Glutamatergic neuron (in vitro differentiated cells): ENCODE measurements around the gene IGFBPL1. TPM values are rescaled to one million over a fixed set of nuclear protein-coding genes. Genes with fewer than 3 reads are reported as not detected.
A peak's percentile ranks its signal among the peaks of the same experiment; 100 is the strongest.

Source experiments
- DNase-seq: peaks from one replicate; pipeline ENCODE4 v3.0.0; 2022
- H3K27ac Mint-ChIP-seq: one replicate; pipeline ENCODE4 v1.8.0; 2020; ENCODE audit warnings: mild to moderate bottlenecking, mixed read lengths, inconsistent platforms; ENCODE audit not compliant: unreplicated experiment
- H3K27me3 Mint-ChIP-seq: one replicate; pipeline ENCODE4 v1.8.0; 2020; ENCODE audit warnings: mild to moderate bottlenecking, moderate library complexity, mixed read lengths, inconsistent platforms; ENCODE audit not compliant: unreplicated experiment
- H3K36me3 Mint-ChIP-seq: one replicate; pipeline ENCODE4 v1.8.0; 2020; ENCODE audit warnings: mild to moderate bottlenecking, mixed read lengths, inconsistent platforms; ENCODE audit not compliant: unreplicated experiment
- H3K4me1 Mint-ChIP-seq: one replicate; pipeline ENCODE4 v1.8.0; 2020; ENCODE audit warnings: mild to moderate bottlenecking, low read depth, mixed read lengths, inconsistent platforms; ENCODE audit not compliant: unreplicated experiment
- H3K4me3 Mint-ChIP-seq: one replicate; pipeline ENCODE4 v1.8.0; 2020; ENCODE audit warnings: mild to moderate bottlenecking, mixed read lengths, inconsistent platforms; ENCODE audit not compliant: unreplicated experiment
- H3K9me3 Mint-ChIP-seq: one replicate; pipeline ENCODE4 v1.8.0; 2020; ENCODE audit warnings: mild to moderate bottlenecking, moderate library complexity, mixed read lengths, inconsistent platforms; ENCODE audit not compliant: unreplicated experiment
- total RNA-seq: library from RNA; stranded (reverse); fragmentation: NEBNext Ultra II Directional; extraction: Animal tissue kit (Norgen Biotek cat#: 25700); gene quantifications from one replicate; pipeline ENCODE4 v1.2.1, GENCODE V29; 2021; ENCODE audit not compliant: unreplicated experiment
- TF ChIP-seq, protein P1 (sequence below): fragments of 200-600 bp; sonication (generic); IDR thresholded peaks from one replicate; pipeline ENCODE4 v1.5.0; 2021; ENCODE audit not compliant: partially characterized antibody, unreplicated experiment

The IGFBPL1 gene
- total RNA-seq, 1 donor from 2014 or later, result 590 TPM

DNA sequence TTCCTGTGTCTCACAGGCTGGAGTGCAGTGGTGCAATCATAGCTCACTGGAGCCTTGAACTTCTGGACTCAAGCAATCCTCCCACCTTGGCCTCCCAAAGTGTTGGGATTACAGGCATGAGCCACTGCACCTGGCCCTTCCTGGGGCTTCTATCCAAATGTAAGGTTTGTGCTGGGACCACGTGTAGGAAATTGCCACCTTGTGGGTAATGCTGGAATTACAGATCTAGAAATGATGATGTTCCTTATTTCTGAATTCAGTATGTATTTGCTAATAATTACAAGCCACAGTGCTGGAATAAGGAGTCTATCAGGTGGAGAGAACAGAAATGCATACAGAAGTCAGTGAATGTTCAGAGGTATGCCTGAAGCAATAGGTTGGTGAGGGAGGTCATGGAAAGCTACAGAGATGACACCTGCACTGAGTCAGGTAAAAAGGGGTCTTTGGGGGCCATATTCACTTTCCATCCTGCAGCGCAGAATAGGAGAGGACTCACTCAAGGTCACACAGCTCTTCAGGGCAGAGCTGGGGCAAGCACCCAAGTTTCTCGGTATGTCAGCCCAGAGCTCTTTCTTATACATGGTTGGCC lies 8.8 kb upstream of the IGFBPL1 start:
- H3K36me3 Mint-ChIP-seq, result peaks cover 28% of the 10 kb centered on the region
- H3K4me3 Mint-ChIP-seq, result no peak overlapping the region
- no peaks in the 10 kb centered on the region for H3K27me3 Mint-ChIP-seq
- no peak for DNase-seq
- TF ChIP-seq, protein P1, sequence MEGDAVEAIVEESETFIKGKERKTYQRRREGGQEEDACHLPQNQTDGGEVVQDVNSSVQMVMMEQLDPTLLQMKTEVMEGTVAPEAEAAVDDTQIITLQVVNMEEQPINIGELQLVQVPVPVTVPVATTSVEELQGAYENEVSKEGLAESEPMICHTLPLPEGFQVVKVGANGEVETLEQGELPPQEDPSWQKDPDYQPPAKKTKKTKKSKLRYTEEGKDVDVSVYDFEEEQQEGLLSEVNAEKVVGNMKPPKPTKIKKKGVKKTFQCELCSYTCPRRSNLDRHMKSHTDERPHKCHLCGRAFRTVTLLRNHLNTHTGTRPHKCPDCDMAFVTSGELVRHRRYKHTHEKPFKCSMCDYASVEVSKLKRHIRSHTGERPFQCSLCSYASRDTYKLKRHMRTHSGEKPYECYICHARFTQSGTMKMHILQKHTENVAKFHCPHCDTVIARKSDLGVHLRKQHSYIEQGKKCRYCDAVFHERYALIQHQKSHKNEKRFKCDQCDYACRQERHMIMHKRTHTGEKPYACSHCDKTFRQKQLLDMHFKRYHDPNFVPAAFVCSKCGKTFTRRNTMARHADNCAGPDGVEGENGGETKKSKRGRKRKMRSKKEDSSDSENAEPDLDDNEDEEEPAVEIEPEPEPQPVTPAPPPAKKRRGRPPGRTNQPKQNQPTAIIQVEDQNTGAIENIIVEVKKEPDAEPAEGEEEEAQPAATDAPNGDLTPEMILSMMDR, result peak; percentile 88
- H3K27ac Mint-ChIP-seq, result no peak overlapping the region
- peaks cover 11% of the 10 kb centered on the region for H3K4me1 Mint-ChIP-seq
- H3K9me3 Mint-ChIP-seq, result no peaks in the 10 kb centered on the region

DNA sequence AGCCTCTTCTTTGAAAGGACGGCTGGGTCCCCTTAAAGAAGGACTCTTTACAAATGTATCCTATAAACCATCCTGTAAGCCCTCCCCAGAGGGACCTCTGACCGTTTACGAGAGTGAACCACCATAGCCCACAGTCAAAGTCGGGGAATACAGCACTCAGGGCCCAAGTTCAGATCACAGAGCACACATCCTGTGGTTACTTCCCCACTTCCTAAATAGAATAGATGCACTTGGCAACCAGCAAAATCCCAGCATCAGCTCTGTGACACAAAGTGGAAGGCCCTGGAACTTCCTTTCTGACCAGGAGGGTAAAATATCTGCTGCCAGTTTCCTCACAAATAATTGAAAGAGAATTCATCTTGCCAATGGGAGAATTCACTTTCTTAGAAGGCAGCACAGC lies 6.9 kb upstream of the IGFBPL1 start:
- Mint-ChIP-seq H3K27me3 (peaks cover 5% of the 10 kb centered on the region), H3K4me1 (peaks cover 26% of the 10 kb centered on the region), H3K4me3 (no peak overlapping the region), H3K36me3 (peaks cover 18% of the 10 kb centered on the region), H3K27ac (no peak overlapping the region), H3K9me3 (no peaks in the 10 kb centered on the region)
- DNase-seq, result no peak
- TF ChIP-seq, protein P1, result no peak

DNA sequence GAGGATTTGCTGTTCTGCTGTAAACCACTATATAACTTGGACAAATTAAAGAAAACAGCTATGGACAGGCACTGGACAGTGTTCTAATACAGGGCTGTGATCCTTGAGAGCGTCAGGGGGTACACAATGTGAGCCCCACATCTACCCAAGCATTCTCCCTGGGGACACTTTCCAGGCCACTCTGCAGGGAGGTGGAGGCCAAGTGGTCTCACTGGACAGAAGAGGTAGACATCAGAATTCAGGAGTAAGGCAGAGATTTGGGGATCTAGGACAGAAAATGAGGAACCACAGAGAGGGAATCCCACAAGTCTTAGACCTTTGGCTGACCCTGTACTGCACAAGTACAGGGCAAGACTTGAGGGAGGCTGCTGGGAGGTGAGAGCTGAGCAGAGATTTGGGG lies 3.8 kb upstream of the IGFBPL1 start:
- peaks cover 14% of the 10 kb centered on the region for H3K27me3 Mint-ChIP-seq
- H3K9me3 Mint-ChIP-seq, result peaks cover 8% of the 10 kb centered on the region
- H3K4me1 Mint-ChIP-seq, result peaks cover 31% of the 10 kb centered on the region
- H3K27ac Mint-ChIP-seq, result no peak overlapping the region
- peaks cover 13% of the 10 kb centered on the region for H3K36me3 Mint-ChIP-seq
- peak overlapping the region; percentile 51 for H3K4me3 Mint-ChIP-seq
- TF ChIP-seq, protein P1, result no peak
- DNase-seq, result no peak

DNA sequence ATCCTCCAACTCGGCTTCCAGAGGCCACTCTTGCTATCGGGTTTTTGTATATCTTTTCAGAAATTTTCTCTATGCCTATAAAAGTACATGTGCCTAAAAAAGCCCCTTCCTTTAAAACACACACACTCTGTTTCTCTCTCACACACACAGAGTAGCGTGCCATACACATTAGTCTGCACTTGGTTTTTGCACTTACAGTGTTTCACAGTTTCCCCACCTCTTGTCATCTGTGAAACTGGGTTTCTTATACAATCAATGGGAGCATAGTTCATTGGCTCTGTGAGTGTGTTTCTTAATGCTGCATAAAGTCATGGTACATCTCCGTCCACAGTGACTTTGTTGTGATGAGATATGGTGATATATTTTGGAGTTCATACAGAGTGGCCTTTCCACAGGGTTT lies 664 bp upstream of the IGFBPL1 start:
- peaks cover 24% of the 10 kb centered on the region for H3K9me3 Mint-ChIP-seq
- no peak for DNase-seq

DNA sequence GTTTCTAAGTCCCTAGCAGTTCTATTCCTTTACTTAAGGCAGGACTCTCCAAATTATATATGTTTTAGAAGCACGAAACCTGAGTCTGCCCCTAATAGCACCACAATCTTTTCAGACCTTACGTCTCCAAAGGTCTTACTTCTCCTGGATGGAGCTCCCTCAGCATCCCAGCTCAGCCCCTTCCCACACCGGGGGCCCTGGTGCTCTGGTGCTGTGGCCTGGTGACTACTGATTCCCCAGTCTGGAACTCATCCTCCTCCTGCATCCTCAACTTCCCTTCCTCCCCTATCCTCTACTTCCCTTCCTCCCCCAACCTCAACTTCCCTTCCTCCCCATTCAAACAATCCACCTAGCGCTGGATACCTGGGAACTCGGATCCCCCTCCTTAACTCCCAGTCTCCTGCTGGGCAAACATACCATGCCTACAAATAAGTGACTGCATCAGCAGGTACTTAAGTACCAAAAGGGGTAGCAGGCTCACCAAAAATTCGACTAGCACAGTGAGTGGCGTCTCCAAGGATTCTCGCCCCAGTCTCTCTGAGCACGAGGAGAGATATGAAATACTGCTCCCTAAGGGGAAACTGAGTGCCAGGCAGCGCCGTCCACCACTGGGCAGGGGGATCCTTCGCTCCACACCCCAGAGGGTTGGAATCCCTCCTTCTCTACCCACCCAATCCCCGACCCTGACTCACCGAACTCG lies 831 bp downstream of the IGFBPL1 start:
- Mint-ChIP-seq H3K4me1 (peaks cover 54% of the 10 kb centered on the region), H3K36me3 (peaks cover 8% of the 10 kb centered on the region), H3K4me3 (peak overlapping the region; percentile 92), H3K27me3 (peaks cover 28% of the 10 kb centered on the region), H3K9me3 (peaks cover 24% of the 10 kb centered on the region), H3K27ac (peak overlapping the region; percentile 100)
- TF ChIP-seq, protein P1, result no peak
- DNase-seq, result no peak

More for the DNA sequence above, 664 bp upstream of the IGFBPL1 start:
- Mint-ChIP-seq H3K4me1 (peaks cover 40% of the 10 kb centered on the region), H3K27me3 (peaks cover 28% of the 10 kb centered on the region), H3K27ac (peak overlapping the region; percentile 94), H3K4me3 (peak overlapping the region; percentile 94), H3K36me3 (peaks cover 8% of the 10 kb centered on the region)
- TF ChIP-seq, protein P1, result no peak
